IMR-90 (cell line): ENCODE results near the gene FNIP2. TPM values are rescaled to one million over a fixed set of nuclear protein-coding genes. Genes with fewer than 3 reads are reported as not detected.

Experiments used
- ATAC-seq: fragments of 200-7000 bp; cut with Tn5 transposase; 2 replicates; pipeline ENCODE4 v1.9.1; 2020; ENCODE audit warnings: low read depth, mild to moderate bottlenecking, moderate library complexity
- BruUV-seq: library from RNA; stranded (reverse); fragments of 400-500 nt; replicated peaks from 2 replicates; lab custom pipeline; 2021; lab: Mats Ljungman, UMichigan
- CTCF ChIA-PET: fragments of 300-600 bp; formaldehyde crosslinking; extraction: SDS; loops from one replicate; lab custom pipeline; 2021; ENCODE audit warnings: antibody characterized with exemption; lab: Yijun Ruan, JAX
- POLR2A ChIA-PET: fragments of 300-600 bp; sonication (Branson Sonifier 250); formaldehyde crosslinking; loops from one replicate; lab custom pipeline; 2022; ENCODE audit warnings: antibody characterized with exemption; ENCODE audit not compliant: unreplicated experiment; lab: Charles Lee
- DNase-seq: peaks from one replicate; pipeline ENCODE4 v3.0.0; 2013
- H2AFZ ChIP-seq: replicated peaks from 2 replicates; pipeline ENCODE3; 2013; ENCODE audit warnings: low read length, mild to moderate bottlenecking; ENCODE audit not compliant: poor library complexity
- H2AK5ac ChIP-seq: 2 replicates; pipeline ENCODE4 v1.6.1; 2013; ENCODE audit warnings: low read depth, low read length, inconsistent platforms
- H2AK9ac ChIP-seq: replicated peaks from 2 replicates; pipeline ENCODE3; 2013; ENCODE audit warnings: mild to moderate bottlenecking, low read depth, low read length, moderate library complexity; ENCODE audit not compliant: poor library complexity
- H2BK120ac ChIP-seq: 2 replicates; pipeline ENCODE4 v1.6.1; 2013; ENCODE audit warnings: low read depth, low read length, inconsistent platforms
- H2BK15ac ChIP-seq: 3 replicates; pipeline ENCODE4 v1.6.1; 2013; ENCODE audit warnings: low read depth, low read length, inconsistent platforms
- H2BK20ac ChIP-seq: 2 replicates; pipeline ENCODE4 v1.6.1; 2013; ENCODE audit warnings: low read depth, mild to moderate bottlenecking, inconsistent platforms, low read length, moderate library complexity
- H2BK5ac ChIP-seq: 2 replicates; pipeline ENCODE4 v1.6.1; 2013; ENCODE audit warnings: mild to moderate bottlenecking, low read depth, low read length, inconsistent platforms; ENCODE audit not compliant: poor library complexity, severe bottlenecking
- H3K14ac ChIP-seq: replicated peaks from 2 replicates; pipeline ENCODE4 v1.6.1; 2013; ENCODE audit warnings: low read depth, low read length, inconsistent platforms
- H3K18ac ChIP-seq: 2 replicates; pipeline ENCODE4 v1.6.1; 2013; ENCODE audit warnings: low read depth, low read length, control low read depth
- H3K23ac ChIP-seq: 2 replicates; pipeline ENCODE4 v1.6.1; 2013; ENCODE audit warnings: low read depth, low read length, inconsistent platforms
- H3K27ac ChIP-seq: 2 replicates; pipeline ENCODE4 v1.5.1; 2013; ENCODE audit warnings: mild to moderate bottlenecking, control low read depth, low read length; ENCODE audit not compliant: insufficient read depth
- H3K27me3 ChIP-seq: 2 replicates; pipeline ENCODE4 v1.6.1; 2013; ENCODE audit warnings: low read length; ENCODE audit not compliant: control insufficient read depth, insufficient read depth
- H3K36me3 ChIP-seq: 2 replicates; pipeline ENCODE4 v1.6.1; 2013; ENCODE audit warnings: low read length, mixed read lengths; ENCODE audit not compliant: control insufficient read depth, insufficient read depth
- H3K4ac ChIP-seq: 2 replicates; pipeline ENCODE4 v1.6.1; 2013; ENCODE audit warnings: low read depth, low read length, inconsistent platforms
- H3K4me1 ChIP-seq: 2 replicates; pipeline ENCODE4 v1.6.1; 2013; ENCODE audit warnings: low read length, mixed read lengths; ENCODE audit not compliant: control insufficient read depth, insufficient read depth
- H3K4me2 ChIP-seq: 2 replicates; pipeline ENCODE4 v1.6.1; 2013; ENCODE audit warnings: low read depth, mild to moderate bottlenecking, control low read depth, low read length, moderate library complexity
- H3K4me3 ChIP-seq: 2 replicates; pipeline ENCODE4 v1.5.1; 2013; ENCODE audit warnings: low read depth, mild to moderate bottlenecking, control low read depth, low read length, moderate library complexity; ENCODE audit not compliant: insufficient read depth
- H3K56ac ChIP-seq: 2 replicates; pipeline ENCODE4 v1.6.1; 2013; ENCODE audit warnings: low read length, inconsistent platforms; ENCODE audit not compliant: insufficient read depth; ENCODE audit errors: extremely low read depth
- H3K79me1 ChIP-seq, 2 experiments: 2 replicates each; pipeline ENCODE4 v1.6.1; 2013; ENCODE audit warnings: low read length in 2 of 2, inconsistent platforms in 1 of 2, low read depth in 1 of 2
- H3K9ac ChIP-seq: 2 replicates; pipeline ENCODE4 v1.6.1; 2013; ENCODE audit warnings: low read depth, low read length, control low read depth
- H3K9me1 ChIP-seq: 2 replicates; pipeline ENCODE4 v1.6.1; 2013; ENCODE audit warnings: low read length, inconsistent platforms; ENCODE audit not compliant: insufficient read depth
- H3K9me3 ChIP-seq: 2 replicates; pipeline ENCODE4 v1.6.1; 2013; ENCODE audit warnings: low read length; ENCODE audit not compliant: control insufficient read depth, insufficient read depth
- H4K20me1 ChIP-seq: 2 replicates; pipeline ENCODE4 v1.6.1; 2013; ENCODE audit warnings: low read length, inconsistent platforms; ENCODE audit not compliant: insufficient read depth
- H4K5ac ChIP-seq: 2 replicates; pipeline ENCODE4 v1.6.1; 2013; ENCODE audit warnings: mild to moderate bottlenecking, low read depth, low read length, control low read depth
- H4K8ac ChIP-seq, 2 experiments: 2 replicates each; pipeline ENCODE4 v1.6.1; 2013; ENCODE audit warnings: low read depth in 2 of 2, low read length in 2 of 2, control low read depth in 1 of 2, inconsistent platforms in 1 of 2
- H4K91ac ChIP-seq: 2 replicates; pipeline ENCODE4 v1.6.1; 2013; ENCODE audit warnings: low read depth, low read length, inconsistent platforms; ENCODE audit not compliant: insufficient read depth
- CHD1 ChIP-seq: IDR thresholded peaks from 2 replicates; pipeline ENCODE4 v1.6.1; 2012; ENCODE audit warnings: low read depth, low read length, improper control_type of control experiment
- FOS ChIP-seq: fragments of 150-350 bp; IDR thresholded peaks from 2 replicates; pipeline ENCODE4 v1.6.1; 2016; ENCODE audit warnings: low read depth, low read length
- POLR2A ChIP-seq: IDR thresholded peaks from 2 replicates; pipeline ENCODE4 v1.6.1; 2012; ENCODE audit warnings: mild to moderate bottlenecking, low read depth, low read length
- RAD21 ChIP-seq: IDR thresholded peaks from 2 replicates; pipeline ENCODE4 v1.6.1; 2012; ENCODE audit warnings: low read length, improper control_type of control experiment
- RCOR1 ChIP-seq: IDR thresholded peaks from 2 replicates; pipeline ENCODE4 v1.6.1; 2012; ENCODE audit warnings: mild to moderate bottlenecking, low read length, improper control_type of control experiment; ENCODE audit not compliant: insufficient replicate concordance
- SMC3 ChIP-seq: fragments of 150-350 bp; IDR thresholded peaks from 2 replicates; pipeline ENCODE4 v1.6.1; 2016; ENCODE audit warnings: low read depth, mild to moderate bottlenecking, antibody characterized with exemption, low read length, moderate library complexity
- WGBS, 2 experiments: methylation state at CpG; one replicate each; pipeline versions ENCODE4 v1.1.5 to v1.1.7; 2013; ENCODE audit warnings: missing lambda C conversion rate in 2 of 2; ENCODE audit not compliant: insufficient read length in 1 of 2; ENCODE audit errors: extremely low coverage in 2 of 2; 5-methylcytosine and 5-hydroxymethylcytosine counted together
- dilution Hi-C: fragments of 300-500 bp; cut with HindIII; formaldehyde crosslinking; loops from one replicate; pipeline ENCODE4 v1.14.3; 2018; ENCODE audit warnings: low sequenced_read_pairs; ENCODE audit not compliant: unreplicated experiment
- in situ Hi-C: fragments of 300-500 bp; cut with MboI; formaldehyde crosslinking; loops from 3 replicates; pipeline ENCODE4 v1.14.3; 2019; ENCODE audit warnings: low sequenced_read_pairs, inconsistent platforms, mixed read lengths
- intact Hi-C: fragments of 100-400 bp; cut with micrococcal nuclease; formaldehyde crosslinking; loops from 2 replicates; pipeline ENCODE4 v1.10.0; 2022
- polyA plus RNA-seq, 3 experiments: library from polyadenylated mRNA; depleted of rRNA; stranded (reverse); fragments of >200 nt; gene quantifications; 2 replicates each; pipeline ENCODE4 v1.2.3, GENCODE V29; 2012; ENCODE audit warnings: low replicate concordance in 1 of 3
- total RNA-seq: library from RNA; depleted of rRNA; stranded (reverse); fragments of >200 nt; gene quantifications from 2 replicates; pipeline ENCODE4 v1.2.3, GENCODE V29; 2012
- TF ChIP-seq, protein P1 (sequence below): fragments of 150-350 bp; IDR thresholded peaks from 2 replicates; pipeline ENCODE4 v1.6.1; 2016; ENCODE audit warnings: low read depth, mild to moderate bottlenecking, low read length, moderate library complexity, borderline replicate concordance

FNIP2 gene
- total and polyA plus RNA-seq, 2 of the 4 experiments (the other 2 are of a cell fraction) = 4.7 to 24.6 TPM

DNA sequence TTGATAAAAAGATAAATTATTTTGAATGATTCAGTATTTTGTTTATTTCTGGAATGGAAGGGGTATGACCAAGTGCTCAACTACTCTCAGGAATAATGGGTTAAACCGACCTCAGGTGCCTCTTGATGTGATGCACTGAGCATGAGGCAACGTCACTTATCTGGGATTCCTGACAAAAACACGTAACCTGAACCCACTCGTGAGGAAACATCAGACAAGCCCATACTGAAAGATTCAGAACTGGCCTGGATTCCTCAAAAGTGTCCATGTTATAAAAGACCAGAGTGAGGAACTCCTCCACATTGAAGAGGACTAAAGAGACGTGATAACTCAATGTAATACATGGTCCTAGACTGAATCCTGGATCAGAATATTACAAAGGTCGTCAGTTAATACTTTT is 144.0 kb downstream of the FNIP2 start:
- peak; percentile 81 for DNase-seq
- Histone ChIP-seq H3K36me3 (no peaks in the 10 kb centered on the region), H2BK15ac (no peak overlapping the region), H3K4me1 (peaks cover 5% of the 10 kb centered on the region; the same call in 1 of the 2 replicates), H4K20me1 (no peaks in the 10 kb centered on the region), H3K9ac (no peak overlapping the region), H3K27ac (no peak overlapping the region), H2BK120ac (no peak overlapping the region), H3K4ac (no peak overlapping the region), H2AK5ac (no peak overlapping the region), H2BK5ac (no peak overlapping the region), H3K14ac (no peak overlapping the region), H3K23ac (no peak overlapping the region), H3K9me3 (no peaks in the 10 kb centered on the region), H4K5ac (no peak overlapping the region), H3K56ac (no peak overlapping the region), H4K8ac (no peak overlapping the region), H2AFZ (no peak overlapping the region), H3K18ac (no peak overlapping the region), H2AK9ac (no peak overlapping the region), H3K27me3 (no peaks in the 10 kb centered on the region), H3K4me2 (no peak overlapping the region), H3K9me1 (no peaks in the 10 kb centered on the region), H2BK20ac (no peak overlapping the region), H3K79me1 (no peaks in the 10 kb centered on the region), H4K91ac (no peak overlapping the region), H3K4me3 (no peak overlapping the region)
- ChIA-PET POLR2A (no interaction called here), CTCF (no interaction called here)
- TF ChIP-seq SMC3 (no peak), CHD1 (no peak), POLR2A (no peak), RAD21 (no peak), FOS (no peak), RCOR1 (no peak)
- TF ChIP-seq, protein P1, sequence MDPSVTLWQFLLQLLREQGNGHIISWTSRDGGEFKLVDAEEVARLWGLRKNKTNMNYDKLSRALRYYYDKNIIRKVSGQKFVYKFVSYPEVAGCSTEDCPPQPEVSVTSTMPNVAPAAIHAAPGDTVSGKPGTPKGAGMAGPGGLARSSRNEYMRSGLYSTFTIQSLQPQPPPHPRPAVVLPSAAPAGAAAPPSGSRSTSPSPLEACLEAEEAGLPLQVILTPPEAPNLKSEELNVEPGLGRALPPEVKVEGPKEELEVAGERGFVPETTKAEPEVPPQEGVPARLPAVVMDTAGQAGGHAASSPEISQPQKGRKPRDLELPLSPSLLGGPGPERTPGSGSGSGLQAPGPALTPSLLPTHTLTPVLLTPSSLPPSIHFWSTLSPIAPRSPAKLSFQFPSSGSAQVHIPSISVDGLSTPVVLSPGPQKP = no peak
- intact Hi-C loops = no loop called here
- dilution Hi-C loops = no loop called here
- BruUV-seq = no TSS peak
- in situ Hi-C loops = no loop called here
- 100% methylated on average over 1 of the region's 6 CpGs; no CpG with 5 or more reads in 1 of the 2 experiments for WGBS, 2 experiments
- no peak for ATAC-seq
